ENCODE measurements around the gene SOCS6. TPM values are rescaled to one million over a fixed set of nuclear protein-coding genes. Genes with fewer than 3 reads are reported as not detected.
"Not testable (repeated sequence)": the region's sequence is repeated elsewhere in the genome, so short reads cannot be mapped to it uniquely, and the experiment has no call there.

Gene SOCS6
- total and polyA plus RNA-seq, 2 donors (not counting 1 experiment from before 2014, with no cell fraction given): 38.6 to 44.1 TPM

GRCh38 chr18:70339915-70340314 lies 51.1 kb downstream of the SOCS6 start:
- no peaks in the 10 kb centered on the region for H4K20me1 ChIP-seq (ENCODE audit: control insufficient read depth, extremely low read depth, insufficient read depth, low read length)
- H3K36me3 ChIP-seq (ENCODE audit: control insufficient read depth, insufficient read depth, low read length): peaks cover 7% of the 10 kb centered on the region
- DNase-seq (ENCODE audit: low read depth in 2 of 2): no peak
- TF ChIP-seq EZH2 (IDR thresholded peaks at IDR 0.05; ENCODE audit: low read length, missing control alignments) (no peak), CTCF (conservative IDR thresholded peaks at IDR 0.05 in 1 of 2, IDR thresholded peaks at IDR 0.05 in 1 of 2; ENCODE audit: low read depth in 1 of 2, low read length in 2 of 2) (no peak)
- H3K4me3 ChIP-seq (replicated peaks in 1 of 4; ENCODE audit: control extremely low read depth in 1 of 4, insufficient read depth in 1 of 4, low read depth in 3 of 4, low read length in 4 of 4): no peak overlapping the region
- H3K27me3 ChIP-seq (ENCODE audit: control insufficient read depth, insufficient read depth, low read length): no peaks in the 10 kb centered on the region
- no peak overlapping the region for H3K27ac ChIP-seq (ENCODE audit: insufficient read depth, low read length)
- peaks cover 2% of the 10 kb centered on the region for H3K4me1 ChIP-seq (ENCODE audit: control insufficient read depth, extremely low read depth, insufficient read depth, low read length)
- no peaks in the 10 kb centered on the region for H3K79me2 ChIP-seq (ENCODE audit: control insufficient read depth, insufficient read depth, low read length)
- H3K9ac ChIP-seq (ENCODE audit: insufficient read depth, low read length): no peak overlapping the region
- H2AFZ ChIP-seq (ENCODE audit: low read length): no peak overlapping the region
- no peak overlapping the region for H3K4me2 ChIP-seq (ENCODE audit: extremely low read depth, insufficient read depth, low read length)
- no peaks in the 10 kb centered on the region for H3K9me3 ChIP-seq (ENCODE audit: control insufficient read depth, insufficient read depth, low read depth, low read length)

DNA sequence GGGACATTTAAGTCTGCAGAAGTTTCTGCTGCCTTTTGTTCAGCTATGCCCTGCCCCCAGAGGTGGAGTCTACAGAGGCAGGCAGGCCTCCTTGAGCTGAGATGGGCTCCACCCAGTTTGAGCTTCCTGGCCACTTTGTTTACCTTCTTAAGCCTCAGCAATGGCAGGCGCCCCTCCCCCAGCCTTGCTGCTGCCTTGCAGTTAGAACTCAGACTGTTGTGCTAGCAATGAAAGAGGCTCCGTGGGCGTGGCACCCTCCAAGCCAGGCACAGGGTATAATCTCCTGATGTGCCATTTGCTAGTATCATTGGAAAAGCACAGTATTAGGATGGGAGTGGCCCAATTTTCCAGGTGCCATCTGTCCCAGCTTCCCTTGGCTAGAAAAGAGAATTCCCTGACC lies 59.6 kb downstream of the SOCS6 start:
- not testable (repeated sequence) for H4K20me1 ChIP-seq (ENCODE audit: control insufficient read depth, extremely low read depth, insufficient read depth, low read length); H3K79me2 ChIP-seq (ENCODE audit: control insufficient read depth, insufficient read depth, low read length); H3K27me3 ChIP-seq (ENCODE audit: control insufficient read depth, insufficient read depth, low read length); H3K27ac ChIP-seq (ENCODE audit: insufficient read depth, low read length); H3K4me1 ChIP-seq (ENCODE audit: control insufficient read depth, extremely low read depth, insufficient read depth, low read length); H3K9ac ChIP-seq (ENCODE audit: insufficient read depth, low read length); H2AFZ ChIP-seq (ENCODE audit: low read length); H3K4me2 ChIP-seq (ENCODE audit: extremely low read depth, insufficient read depth, low read length); H3K9me3 ChIP-seq (ENCODE audit: control insufficient read depth, insufficient read depth, low read depth, low read length); H3K4me3 ChIP-seq (replicated peaks in 1 of 4; ENCODE audit: control extremely low read depth in 1 of 4, insufficient read depth in 1 of 4, low read depth in 3 of 4, low read length in 4 of 4); H3K36me3 ChIP-seq (ENCODE audit: control insufficient read depth, insufficient read depth, low read length); DNase-seq (ENCODE audit: low read depth in 2 of 2)

DNA sequence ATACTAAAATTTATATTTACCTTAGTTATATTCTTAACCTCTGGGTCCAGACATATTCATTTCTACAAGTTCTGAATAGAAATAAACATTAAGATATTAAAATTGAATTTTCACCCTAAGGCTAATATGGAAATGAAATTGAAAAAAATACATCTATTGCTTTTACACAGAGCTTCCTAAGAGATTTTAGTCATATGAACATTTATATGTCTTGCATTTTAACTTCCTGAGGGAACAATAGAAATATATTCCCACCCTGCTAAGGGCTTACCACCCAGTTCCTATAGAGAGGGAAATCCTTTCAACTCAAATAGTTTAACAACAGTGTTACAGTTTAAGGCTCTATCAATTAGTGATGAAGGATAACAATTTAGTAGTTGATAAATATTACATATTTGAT lies 60.5 kb downstream of the SOCS6 start:
- no peak overlapping the region for H3K9ac ChIP-seq (ENCODE audit: insufficient read depth, low read length)
- DNase-seq (ENCODE audit: low read depth in 2 of 2): no peak
- H3K27me3 ChIP-seq (ENCODE audit: control insufficient read depth, insufficient read depth, low read length): no peaks in the 10 kb centered on the region
- H3K27ac ChIP-seq (ENCODE audit: insufficient read depth, low read length): no peak overlapping the region
- H4K20me1 ChIP-seq (ENCODE audit: control insufficient read depth, extremely low read depth, insufficient read depth, low read length): no peaks in the 10 kb centered on the region
- H3K36me3 ChIP-seq (ENCODE audit: control insufficient read depth, insufficient read depth, low read length): peaks cover 5% of the 10 kb centered on the region
- TF ChIP-seq EZH2 (IDR thresholded peaks at IDR 0.05; ENCODE audit: low read length, missing control alignments) (no peak), CTCF (conservative IDR thresholded peaks at IDR 0.05 in 1 of 2, IDR thresholded peaks at IDR 0.05 in 1 of 2; ENCODE audit: low read depth in 1 of 2, low read length in 2 of 2) (no peak)
- no peaks in the 10 kb centered on the region for H3K4me1 ChIP-seq (ENCODE audit: control insufficient read depth, extremely low read depth, insufficient read depth, low read length)
- H3K4me3 ChIP-seq (replicated peaks in 1 of 4; ENCODE audit: control extremely low read depth in 1 of 4, insufficient read depth in 1 of 4, low read depth in 3 of 4, low read length in 4 of 4): no peak overlapping the region
- H2AFZ ChIP-seq (ENCODE audit: low read length): no peak overlapping the region
- H3K79me2 ChIP-seq (ENCODE audit: control insufficient read depth, insufficient read depth, low read length): no peaks in the 10 kb centered on the region
- H3K9me3 ChIP-seq (ENCODE audit: control insufficient read depth, insufficient read depth, low read depth, low read length): no peaks in the 10 kb centered on the region
- H3K4me2 ChIP-seq (ENCODE audit: extremely low read depth, insufficient read depth, low read length): no peak overlapping the region
